Duodenal mucosa (tissue), 2 donors: Measurements from ENCODE around the gene CDKN2B.

Experiments
- H3K27ac ChIP-seq: one replicate; pipeline ENCODE4 v1.7.0; 2013; ENCODE audit warnings: low read depth, low read length
- H3K27me3 ChIP-seq, 2 donors: one replicate each; pipeline ENCODE4 v1.7.0; 2013; ENCODE audit warnings: low read length in 2 of 2, control low read depth in 1 of 2; ENCODE audit not compliant: insufficient read depth in 2 of 2, control insufficient read depth in 1 of 2
- H3K36me3 ChIP-seq, 2 donors: one replicate each; pipeline ENCODE4 v1.7.0; 2013; ENCODE audit warnings: low read length in 2 of 2, control low read depth in 1 of 2; ENCODE audit not compliant: insufficient read depth in 2 of 2, control insufficient read depth in 1 of 2
- H3K4me1 ChIP-seq, 2 donors: one replicate each; pipeline ENCODE4 v1.7.0; 2013; ENCODE audit warnings: low read length in 2 of 2, control low read depth in 1 of 2; ENCODE audit not compliant: insufficient read depth in 2 of 2, control insufficient read depth in 1 of 2
- H3K4me3 ChIP-seq, 2 donors: one replicate each; pipeline ENCODE4 v1.7.0; 2013; ENCODE audit warnings: low read length in 2 of 2, low read depth in 1 of 2
- H3K9ac ChIP-seq, 2 donors: one replicate each; pipeline ENCODE4 v1.7.0; 2013; ENCODE audit warnings: low read length in 2 of 2, low read depth in 1 of 2
- H3K9me3 ChIP-seq, 2 donors: one replicate each; pipeline ENCODE4 v1.7.0; 2013; ENCODE audit warnings: low read length in 2 of 2, control low read depth in 1 of 2; ENCODE audit not compliant: control insufficient read depth in 1 of 2

The CDKN2B gene

GRCh38 chr9:21988056-21988990, 20.8 kb downstream of the CDKN2B start:
- peaks cover 21 to 73% of the 10 kb centered on the region in 2 donors for H3K27me3 ChIP-seq
- no peak overlapping the region for H3K27ac ChIP-seq
- no peaks in the 10 kb centered on the region for H3K9me3 ChIP-seq
- no peaks in the 10 kb centered on the region for H3K36me3 ChIP-seq
- peaks cover 0 to 1% of the 10 kb centered on the region in 2 donors for H3K4me1 ChIP-seq
- no peak overlapping the region for H3K4me3 ChIP-seq
- H3K9ac ChIP-seq = no peak overlapping the region

- Histone ChIP-seq H3K27ac (no peak overlapping the region), H3K4me1 (no peaks in the 10 kb centered on the region), H3K9me3 (no peaks in the 10 kb centered on the region), H3K27me3 (peaks cover 21 to 82% of the 10 kb centered on the region in 2 donors), H3K9ac (no peak overlapping the region), H3K36me3 (no peaks in the 10 kb centered on the region), H3K4me3 (no peak overlapping the region)
Measured at GRCh38 chr9:21985964-21986667, 23.0 kb downstream of the CDKN2B start.

- Histone ChIP-seq H3K27ac (no peak overlapping the region), H3K36me3 (no peaks in the 10 kb centered on the region), H3K9ac (no peak overlapping the region), H3K4me3 (no peak overlapping the region), H3K9me3 (no peaks in the 10 kb centered on the region), H3K4me1 (no peaks in the 10 kb centered on the region), H3K27me3 (peaks cover 15 to 75% of the 10 kb centered on the region in 2 donors)
Measured at GRCh38 chr9:21984101-21984500, 25.0 kb downstream of the CDKN2B start.

GRCh38 chr9:21983561-21983935, 25.6 kb downstream of the CDKN2B start:
- Histone ChIP-seq H3K27ac (no peak overlapping the region), H3K9me3 (no peaks in the 10 kb centered on the region), H3K4me3 (no peak overlapping the region), H3K4me1 (no peaks in the 10 kb centered on the region), H3K9ac (no peak overlapping the region), H3K27me3 (peaks cover 20 to 75% of the 10 kb centered on the region in 2 donors), H3K36me3 (no peaks in the 10 kb centered on the region)

- no peak overlapping the region for H3K9ac ChIP-seq
- H3K27me3 ChIP-seq = peaks cover 23 to 74% of the 10 kb centered on the region in 2 donors
- H3K9me3 ChIP-seq = no peaks in the 10 kb centered on the region
- no peaks in the 10 kb centered on the region for H3K4me1 ChIP-seq
- H3K36me3 ChIP-seq = no peaks in the 10 kb centered on the region
- no peak overlapping the region for H3K4me3 ChIP-seq
- no peak overlapping the region for H3K27ac ChIP-seq
Measured at GRCh38 chr9:21982861-21983560, 26.1 kb downstream of the CDKN2B start.

- peaks cover 25 to 73% of the 10 kb centered on the region in 2 donors for H3K27me3 ChIP-seq
Measured at GRCh38 chr9:21982391-21982790, 26.7 kb downstream of the CDKN2B start.

GRCh38 chr9:21976334-21976875, 32.7 kb downstream of the CDKN2B start:
- peaks cover 68 to 79% of the 10 kb centered on the region in 2 donors for H3K27me3 ChIP-seq

More at GRCh38 chr9:21982391-21982790, 26.7 kb downstream of the CDKN2B start:
- Histone ChIP-seq H3K9ac (no peak overlapping the region), H3K4me3 (no peak overlapping the region), H3K9me3 (no peaks in the 10 kb centered on the region), H3K4me1 (no peaks in the 10 kb centered on the region), H3K36me3 (no peaks in the 10 kb centered on the region), H3K27ac (no peak overlapping the region)

GRCh38 chr9:21974722-21975409, 34.2 kb downstream of the CDKN2B start:
- Histone ChIP-seq H3K9me3 (no peaks in the 10 kb centered on the region), H3K4me1 (peaks cover 3 to 7% of the 10 kb centered on the region in 2 donors), H3K36me3 (no peaks in the 10 kb centered on the region), H3K27me3 (peaks cover 83 to 90% of the 10 kb centered on the region in 2 donors), H3K4me3 (peak overlapping the region; percentile 66 to 67), H3K9ac (no peak overlapping the region), H3K27ac (no peak overlapping the region)

More at GRCh38 chr9:21976334-21976875, 32.7 kb downstream of the CDKN2B start:
- Histone ChIP-seq H3K4me1 (peaks cover 3 to 7% of the 10 kb centered on the region in 2 donors), H3K36me3 (no peaks in the 10 kb centered on the region), H3K9ac (no peak overlapping the region), H3K27ac (no peak overlapping the region), H3K9me3 (no peaks in the 10 kb centered on the region), H3K4me3 (no peak overlapping the region)

- Histone ChIP-seq H3K4me1 (peaks cover 3 to 7% of the 10 kb centered on the region in 2 donors), H3K36me3 (no peaks in the 10 kb centered on the region), H3K9me3 (no peaks in the 10 kb centered on the region), H3K27me3 (peaks cover 84 to 90% of the 10 kb centered on the region in 2 donors), H3K4me3 (peak overlapping the region; percentile 66 to 67), H3K27ac (no peak overlapping the region), H3K9ac (no peak overlapping the region)
Measured at GRCh38 chr9:21974343-21974721, 34.8 kb downstream of the CDKN2B start.
